ENCODE measurements around the gene DSP.

DNA sequence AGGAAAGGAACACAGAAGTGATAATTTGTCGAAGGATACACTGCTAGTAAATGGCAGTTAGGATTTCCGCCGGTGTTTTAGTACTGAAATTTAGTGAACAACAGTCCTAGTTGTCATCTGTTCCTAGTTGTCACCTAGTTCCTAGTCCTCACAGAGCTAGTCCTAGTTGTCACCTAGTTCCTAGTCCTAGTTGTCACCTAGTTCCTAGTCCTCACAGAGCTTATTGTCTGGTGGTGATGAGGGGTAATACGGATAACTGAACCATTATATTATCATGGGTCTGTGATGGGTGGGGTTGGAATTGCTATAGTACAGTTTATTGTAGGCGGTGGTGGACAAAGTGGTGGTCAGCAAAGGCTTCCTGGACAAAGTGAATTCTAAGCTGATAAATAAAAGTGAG, 50.3 kb downstream of the DSP start:
- TF ChIP-seq, protein P1, sequence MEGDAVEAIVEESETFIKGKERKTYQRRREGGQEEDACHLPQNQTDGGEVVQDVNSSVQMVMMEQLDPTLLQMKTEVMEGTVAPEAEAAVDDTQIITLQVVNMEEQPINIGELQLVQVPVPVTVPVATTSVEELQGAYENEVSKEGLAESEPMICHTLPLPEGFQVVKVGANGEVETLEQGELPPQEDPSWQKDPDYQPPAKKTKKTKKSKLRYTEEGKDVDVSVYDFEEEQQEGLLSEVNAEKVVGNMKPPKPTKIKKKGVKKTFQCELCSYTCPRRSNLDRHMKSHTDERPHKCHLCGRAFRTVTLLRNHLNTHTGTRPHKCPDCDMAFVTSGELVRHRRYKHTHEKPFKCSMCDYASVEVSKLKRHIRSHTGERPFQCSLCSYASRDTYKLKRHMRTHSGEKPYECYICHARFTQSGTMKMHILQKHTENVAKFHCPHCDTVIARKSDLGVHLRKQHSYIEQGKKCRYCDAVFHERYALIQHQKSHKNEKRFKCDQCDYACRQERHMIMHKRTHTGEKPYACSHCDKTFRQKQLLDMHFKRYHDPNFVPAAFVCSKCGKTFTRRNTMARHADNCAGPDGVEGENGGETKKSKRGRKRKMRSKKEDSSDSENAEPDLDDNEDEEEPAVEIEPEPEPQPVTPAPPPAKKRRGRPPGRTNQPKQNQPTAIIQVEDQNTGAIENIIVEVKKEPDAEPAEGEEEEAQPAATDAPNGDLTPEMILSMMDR (IDR thresholded peaks at IDR 0.05) = no peak
- TF ChIP-seq EZH2 (IDR thresholded peaks at IDR 0.05) = no peak

Measured in neural progenitor cell (in vitro differentiated cells).